K562 (cell line): ENCODE results near the gene LRRC74B. TPM values are rescaled to one million over a fixed set of nuclear protein-coding genes. Genes with fewer than 3 reads are reported as not detected.

ENCODE experiments used
- CBX2 ChIP-seq: fragments of 200-600 bp; sonication (generic); IDR thresholded peaks from one replicate; pipeline ENCODE4 v1.6.1; 2012; ENCODE audit warnings: mild to moderate bottlenecking, low read length, inconsistent platforms; ENCODE audit not compliant: insufficient read depth, poor library complexity, severe bottlenecking
- DLX4 ChIP-seq: fragments of 250-450 bp; sonication (Bioruptor Pico); IDR thresholded peaks from 2 replicates; pipeline ENCODE4 v1.6.1; 2021; ENCODE audit warnings: mild to moderate bottlenecking
- E4F1 ChIP-seq: fragments of 250-450 bp; sonication (Bioruptor Pico); IDR thresholded peaks from 2 replicates; pipeline ENCODE4 v1.5.0; 2021; ENCODE audit warnings: mild to moderate bottlenecking, borderline replicate concordance
- GABPB1 ChIP-seq: sonication (generic); formaldehyde crosslinking; IDR thresholded peaks from 2 replicates; pipeline ENCODE4 v1.8.0; 2022; ENCODE audit warnings: mild to moderate bottlenecking, missing genetic modification reagents
- ILF3 ChIP-seq: fragments of 450-650 bp; IDR thresholded peaks from 2 replicates; pipeline ENCODE4 v1.6.1; 2018; ENCODE audit warnings: antibody characterized with exemption, mild to moderate bottlenecking, moderate library complexity, borderline replicate concordance
- MXD1 ChIP-seq: fragments of 250-450 bp; sonication (Bioruptor Pico); IDR thresholded peaks from 2 replicates; pipeline ENCODE4 v1.8.0; 2021; ENCODE audit warnings: borderline replicate concordance, mild to moderate bottlenecking, moderate library complexity; ENCODE audit not compliant: poor library complexity, severe bottlenecking
- NFE2 ChIP-seq: IDR thresholded peaks from 2 replicates; pipeline ENCODE4 v1.6.1; 2014; ENCODE audit warnings: antibody characterized with exemption, low read depth
- NR0B1 ChIP-seq: fragments of 450-650 bp; IDR thresholded peaks from one replicate; pipeline ENCODE4 v1.6.1; 2018; ENCODE audit warnings: mild to moderate bottlenecking, moderate library complexity; ENCODE audit not compliant: partially characterized antibody
- PREB ChIP-seq: sonication (generic); formaldehyde crosslinking; IDR thresholded peaks from 2 replicates; pipeline ENCODE4 v1.8.1; 2023; ENCODE audit warnings: mild to moderate bottlenecking, missing genetic modification reagents
- RBM39 ChIP-seq: fragments of 200-400 bp; formaldehyde crosslinking; optimal IDR thresholded peaks from 2 replicates; pipeline ENCODE3; 2018; ENCODE audit warnings: low read depth, low read length
- STAT6 ChIP-seq: sonication (generic); formaldehyde crosslinking; IDR thresholded peaks from 2 replicates; pipeline ENCODE4 v1.8.1; 2023; ENCODE audit warnings: mild to moderate bottlenecking, missing genetic modification reagents
- THAP7 ChIP-seq: fragments of 250-450 bp; sonication (Bioruptor Pico); IDR thresholded peaks from 2 replicates; pipeline ENCODE4 v1.5.0; 2021
- ZNF124 ChIP-seq: sonication (generic); formaldehyde crosslinking; IDR thresholded peaks from 2 replicates; pipeline ENCODE4 v1.8.1; 2022; ENCODE audit warnings: missing genetic modification reagents
- ZNF134 ChIP-seq: fragments of 250-450 bp; sonication (Bioruptor Pico); conservative IDR thresholded peaks from 2 replicates; pipeline ENCODE4 v1.4.0; 2020
- ZNF589 ChIP-seq: fragments of 200-800 bp; sonication (Bioruptor generic); IDR thresholded peaks from 2 replicates; pipeline ENCODE4 v1.6.1; 2016; ENCODE audit warnings: low read depth, missing genetic modification characterization, missing compliant biosample characterization
- ZNF644 ChIP-seq: fragments of 200-800 bp; sonication (Bioruptor generic); IDR thresholded peaks from 2 replicates; pipeline ENCODE4 v1.6.1; 2016; ENCODE audit warnings: low read depth, missing genetic modification characterization, missing compliant biosample characterization
- polyA plus RNA-seq, 8 experiments: library from polyadenylated mRNA; depleted of rRNA in 4 of 8; stranded (reverse) in 5 of 8; unstranded in 3 of 8; fragments of >200 nt; fragmentation: Nextera tagmentation in 2 of 8; fragmentation: Illumina TruSeq in 1 of 8; extraction: Ambion mirVana in 2 of 8; extraction: Trizol in 1 of 8; gene quantifications; 2 replicates each; pipeline versions ENCODE4 v1.2.1 to v1.2.3, GENCODE V29; 2011 to 2014; ENCODE audit warnings: inconsistent platforms in 1 of 8, missing spikeins in 1 of 8
- total RNA-seq, 7 experiments: library from RNA; depleted of rRNA in 6 of 7; stranded (reverse); fragments of >200 nt in 6 of 7; fragmentation: Illumina TruSeq in 2 of 7; extraction: Trizol in 2 of 7; gene quantifications; 2 replicates each; pipeline versions ENCODE4 v1.2.1 to v1.2.3, GENCODE V29; 2011 to 2021; ENCODE audit warnings: low replicate concordance in 1 of 7

Gene LRRC74B
- total and polyA plus RNA-seq, 9 of the 15 experiments (the other 6 are each of a cell fraction or from before 2014, with no cell fraction given), result not detected

- TF ChIP-seq ILF3, result no peak
- no peak for TF ChIP-seq NR0B1
- no peak for TF ChIP-seq ZNF644 (tag)
- peak; percentile 73 for TF ChIP-seq RBM39
- TF ChIP-seq MXD1 (CRISPR knock-in tag), result no peak
- TF ChIP-seq E4F1, result no peak
- TF ChIP-seq ZNF589 (CRISPR knock-in tag), result no peak
- peak; percentile 20; the same call in 1 of the 2 replicates for TF ChIP-seq GABPB1 (CRISPR knock-in tag)
- TF ChIP-seq PREB (CRISPR knock-in tag), result no peak
- no peak for TF ChIP-seq NFE2
- no peak for TF ChIP-seq DLX4
- peak; percentile 87; the same call in 1 of the 2 replicates for TF ChIP-seq STAT6
- no peak for TF ChIP-seq THAP7 (CRISPR knock-in tag)
- no peak for TF ChIP-seq CBX2
- TF ChIP-seq ZNF124 (CRISPR knock-in tag), result no peak
- peak; percentile 100 for TF ChIP-seq ZNF134 (CRISPR knock-in tag)
These were observed 52.4 kb downstream of the LRRC74B start (continued) for GRCh38 chr22:21098099-21098671.
